OCI-LY7 (cell line): ENCODE measurements around the gene MEF2A. TPM values are rescaled to one million over a fixed set of nuclear protein-coding genes. Genes with fewer than 3 reads are reported as not detected.

ENCODE experiments used
- BruUV-seq: library from RNA; stranded (reverse); fragments of 400-500 nt; replicated peaks from 2 replicates; lab custom pipeline; 2021; lab: Mats Ljungman, UMichigan
- CTCF ChIA-PET: fragments of 300-600 bp; sonication (Branson Sonifier 250); formaldehyde crosslinking; loops from one replicate; lab custom pipeline; 2022; ENCODE audit warnings: antibody characterized with exemption; ENCODE audit not compliant: unreplicated experiment; lab: Charles Lee
- POLR2A ChIA-PET: fragments of 300-600 bp; sonication (Branson Sonifier 250); formaldehyde crosslinking; loops from one replicate; lab custom pipeline; 2022; ENCODE audit warnings: antibody characterized with exemption; lab: Charles Lee
- DNase-seq: peaks from one replicate; pipeline ENCODE4 v3.0.0-alpha.2; 2015; ENCODE audit warnings: low spot score
- H2AFZ ChIP-seq: fragments of 200-600 bp; sonication (generic), shearing (Covaris generic); 2 replicates; pipeline ENCODE4 v1.6.1; 2014; ENCODE audit warnings: mild to moderate bottlenecking, antibody characterized with exemption, low read length, moderate library complexity
- H3K27ac ChIP-seq: fragments of 200-600 bp; sonication (generic); 2 replicates; pipeline ENCODE4 v1.5.1; 2014; ENCODE audit warnings: mixed run types, low read depth, mild to moderate bottlenecking, moderate library complexity, low read length, inconsistent platforms; ENCODE audit not compliant: poor library complexity, severe bottlenecking
- H3K36me3 ChIP-seq: fragments of 200-600 bp; sonication (generic); 2 replicates; pipeline ENCODE4 v1.6.1; 2014; ENCODE audit warnings: mild to moderate bottlenecking, antibody characterized with exemption, low read length, moderate library complexity, mixed read lengths; ENCODE audit not compliant: insufficient read depth
- H3K4me1 ChIP-seq: fragments of 200-600 bp; sonication (generic); 2 replicates; pipeline ENCODE4 v1.5.1; 2014; ENCODE audit warnings: mild to moderate bottlenecking, low read length; ENCODE audit not compliant: insufficient read depth, poor library complexity, severe bottlenecking
- H3K4me2 ChIP-seq: fragments of 200-600 bp; sonication (generic); 2 replicates; pipeline ENCODE4 v1.6.1; 2014; ENCODE audit warnings: mild to moderate bottlenecking, low read length
- H3K4me3 ChIP-seq: fragments of 200-600 bp; sonication (generic); 2 replicates; pipeline ENCODE4 v1.5.1; 2014; ENCODE audit warnings: mild to moderate bottlenecking, low read depth, low read length; ENCODE audit not compliant: poor library complexity, severe bottlenecking
- H3K79me2 ChIP-seq: fragments of 200-600 bp; sonication (generic); 2 replicates; pipeline ENCODE4 v1.6.1; 2016; ENCODE audit warnings: low read depth, mild to moderate bottlenecking, low read length, moderate library complexity, mixed read lengths; ENCODE audit not compliant: insufficient read depth
- H3K9me2 ChIP-seq: fragments of 200-600 bp; sonication (generic); 2 replicates; pipeline ENCODE4 v1.6.1; 2016; ENCODE audit warnings: mild to moderate bottlenecking, low read length, mixed read lengths; ENCODE audit not compliant: insufficient read depth
- H3K9me3 ChIP-seq: fragments of 200-600 bp; sonication (generic); 2 replicates; pipeline ENCODE4 v1.6.1; 2014; ENCODE audit warnings: mild to moderate bottlenecking, mixed run types, low read length, mixed read lengths
- H4K20me1 ChIP-seq: fragments of 200-600 bp; sonication (generic); 2 replicates; pipeline ENCODE4 v1.6.1; 2014; ENCODE audit warnings: mild to moderate bottlenecking, antibody characterized with exemption, low read length, moderate library complexity, mixed read lengths; ENCODE audit not compliant: insufficient read depth
- CTCF ChIP-seq: fragments of 200-600 bp; sonication (generic); conservative IDR thresholded peaks from 2 replicates; pipeline ENCODE4 v1.5.1; 2014; ENCODE audit warnings: mild to moderate bottlenecking, antibody characterized with exemption, low read length, moderate library complexity, mixed read lengths
- EZH2phosphoT487 ChIP-seq: fragments of 200-600 bp; sonication (generic); IDR thresholded peaks from 2 replicates; pipeline ENCODE4 v1.6.1; 2018; ENCODE audit warnings: low read depth, borderline replicate concordance, mild to moderate bottlenecking, mixed run types, antibody characterized with exemption, low read length, moderate library complexity, mixed read lengths
- intact Hi-C: fragments of 100-400 bp; cut with micrococcal nuclease; formaldehyde crosslinking; loops from one replicate; pipeline ENCODE4 v1.10.0; 2022; ENCODE audit not compliant: unreplicated experiment
- total RNA-seq, 2 experiments: library from RNA; depleted of rRNA in 1 of 2; stranded (reverse); fragments of >200 nt in 1 of 2; shearing (Covaris generic) in 1 of 2; gene quantifications; 2 replicates each; pipeline ENCODE4 v1.2.3, GENCODE V29; 2014 to 2022

The MEF2A gene
- total RNA-seq, 2 experiments from 2014 or later = 28.0 to 38.2 TPM

- H3K9me2 ChIP-seq = no peaks in the 10 kb centered on the region
- CTCF ChIA-PET = no interaction called here
- H3K4me1 ChIP-seq = peaks cover 13% of the 10 kb centered on the region
- POLR2A ChIA-PET = interaction anchor here (0.8 kb wide), 1 partner anchor 19 kb away, joined by 3 read pairs; no protein-coding TSS in a partner anchor
- no peaks in the 10 kb centered on the region for H3K79me2 ChIP-seq
- intact Hi-C loops = no loop called here
- no peak overlapping the region for H3K4me3 ChIP-seq
- no TSS peak for BruUV-seq
- no peak for TF ChIP-seq EZH2phosphoT487
- no peak for TF ChIP-seq CTCF
- H3K4me2 ChIP-seq = no peak overlapping the region
- peaks cover 76% of the 10 kb centered on the region for H3K36me3 ChIP-seq
- DNase-seq = peak; percentile 8
- peaks cover 28% of the 10 kb centered on the region for H3K9me3 ChIP-seq
- no peak overlapping the region for H2AFZ ChIP-seq
- no peaks in the 10 kb centered on the region for H4K20me1 ChIP-seq
- peak overlapping the region; percentile 65 for H3K27ac ChIP-seq
Observed at GRCh38 chr15:99682455-99682854, 116.7 kb downstream of the MEF2A start.

GRCh38 chr15:99683000-99683670 lies 117.4 kb downstream of the MEF2A start:
- Histone ChIP-seq H2AFZ (no peak overlapping the region), H3K4me2 (peak overlapping the region; percentile 38; the same call in 1 of the 2 replicates), H3K4me3 (no peak overlapping the region), H3K36me3 (peaks cover 74% of the 10 kb centered on the region), H3K4me1 (peaks cover 13% of the 10 kb centered on the region), H4K20me1 (no peaks in the 10 kb centered on the region), H3K9me3 (peaks cover 29% of the 10 kb centered on the region), H3K9me2 (no peaks in the 10 kb centered on the region), H3K27ac (peak overlapping the region; percentile 65), H3K79me2 (no peaks in the 10 kb centered on the region)
- ChIA-PET CTCF (no interaction called here), POLR2A (no interaction called here)
- intact Hi-C loops = no loop called here
- DNase-seq = peak; percentile 60
- BruUV-seq = no TSS peak
- TF ChIP-seq EZH2phosphoT487 = no peak
- TF ChIP-seq CTCF = no peak

DNA sequence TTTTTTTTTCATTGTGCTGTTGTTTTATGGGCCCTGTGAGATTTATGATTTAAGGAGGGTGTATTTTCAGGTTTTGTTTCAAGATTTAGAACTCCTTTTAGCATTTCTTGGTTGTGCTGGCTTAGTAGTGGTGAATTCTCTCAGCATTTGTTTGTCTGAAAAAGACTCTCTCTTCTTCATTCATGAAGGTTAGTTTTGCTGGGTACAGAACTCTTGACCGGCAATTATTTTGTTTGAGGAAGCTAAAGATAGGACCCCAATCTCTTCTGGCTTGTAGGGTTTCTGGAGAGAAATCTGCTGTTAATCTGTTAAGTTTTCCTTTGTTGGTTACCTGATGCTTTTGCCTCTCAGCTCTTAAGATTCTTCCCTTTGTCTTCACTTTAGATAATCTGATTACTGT lies 120.5 kb downstream of the MEF2A start:
- Histone ChIP-seq H3K4me3 (no peak overlapping the region), H4K20me1 (no peaks in the 10 kb centered on the region), H2AFZ (no peak overlapping the region), H3K9me2 (no peaks in the 10 kb centered on the region), H3K4me2 (no peak overlapping the region), H3K4me1 (peaks cover 13% of the 10 kb centered on the region), H3K27ac (no peak overlapping the region), H3K79me2 (no peaks in the 10 kb centered on the region), H3K9me3 (peaks cover 29% of the 10 kb centered on the region), H3K36me3 (peaks cover 70% of the 10 kb centered on the region)
- CTCF ChIA-PET = no interaction called here
- no TSS peak for BruUV-seq
- TF ChIP-seq EZH2phosphoT487 (no peak), CTCF (no peak)
- POLR2A ChIA-PET = interaction anchor here (0.7 kb wide), 1 partner anchor 172 kb away, joined by 3 read pairs; no protein-coding TSS in a partner anchor
- intact Hi-C loops = no loop called here
- no peak for DNase-seq
